HepG2 (cell line): ENCODE data around the gene HPCAL1. TPM values are rescaled to one million over a fixed set of nuclear protein-coding genes. Genes with fewer than 3 reads are reported as not detected.

Experiments used
- BCLAF1 ChIP-seq: fragments of 450-650 bp; IDR thresholded peaks from 2 replicates; pipeline ENCODE4 v1.6.1; 2017; ENCODE audit warnings: mild to moderate bottlenecking
- ETS1 ChIP-seq: sonication (generic); formaldehyde crosslinking; IDR thresholded peaks from 2 replicates; pipeline ENCODE4 v1.4.0; 2020; ENCODE audit warnings: missing genetic modification reagents
- FOXP1 ChIP-seq, 2 experiments: fragments of 450-650 bp in 1 of 2; IDR thresholded peaks; 2 replicates each; pipeline ENCODE4 v1.6.1; 2017 to 2018; ENCODE audit warnings: antibody characterized with exemption in 1 of 2
- GLMP ChIP-seq: sonication (generic); formaldehyde crosslinking; IDR thresholded peaks from 2 replicates; pipeline ENCODE4 v1.9.0; 2021; ENCODE audit warnings: missing genetic modification reagents, mild to moderate bottlenecking, borderline replicate concordance
- HDAC2 ChIP-seq: sonication (generic); formaldehyde crosslinking; IDR thresholded peaks from 2 replicates; pipeline ENCODE4 v1.4.0; 2020; ENCODE audit warnings: missing genetic modification reagents
- HMGXB4 ChIP-seq, 2 experiments: sonication (generic) in 1 of 2; formaldehyde crosslinking in 1 of 2; IDR thresholded peaks; 2 replicates each; pipeline versions ENCODE4 v1.4.0 to v1.6.1; 2018 to 2020; ENCODE audit warnings: missing genetic modification reagents in 2 of 2, borderline replicate concordance in 1 of 2, low read depth in 1 of 2, mild to moderate bottlenecking in 1 of 2, missing biosample characterization in 1 of 2
- HNRNPUL1 ChIP-seq: fragments of 200-400 bp; formaldehyde crosslinking; IDR thresholded peaks from 2 replicates; pipeline ENCODE4 v1.6.1; 2017; ENCODE audit warnings: low read depth, mild to moderate bottlenecking, low read length, moderate library complexity
- MAFF ChIP-seq: IDR thresholded peaks from 2 replicates; pipeline ENCODE4 v1.6.1; 2011; ENCODE audit warnings: low read depth, low read length, improper control_type of control experiment
- NFIB ChIP-seq: sonication (generic); formaldehyde crosslinking; IDR thresholded peaks from 2 replicates; pipeline ENCODE4 v1.9.0; 2021; ENCODE audit warnings: missing genetic modification reagents, mild to moderate bottlenecking, borderline replicate concordance
- NPAS2 ChIP-seq: sonication (generic); formaldehyde crosslinking; IDR thresholded peaks from 2 replicates; pipeline ENCODE4 v1.8.0; 2022; ENCODE audit warnings: mild to moderate bottlenecking, missing genetic modification reagents, borderline replicate concordance
- TRIM24 ChIP-seq: sonication (generic); formaldehyde crosslinking; IDR thresholded peaks from 2 replicates; pipeline ENCODE4 v1.8.0; 2022; ENCODE audit warnings: mild to moderate bottlenecking, missing genetic modification reagents
- ZBTB26 ChIP-seq: IDR thresholded peaks from 2 replicates; pipeline ENCODE4 v1.6.1; 2016; ENCODE audit warnings: missing compliant biosample characterization, missing genetic modification reagents, borderline replicate concordance
- ZHX1 ChIP-seq: sonication (generic); formaldehyde crosslinking; IDR thresholded peaks from 2 replicates; pipeline ENCODE4 v1.8.1; 2022; ENCODE audit warnings: low read depth, mild to moderate bottlenecking, missing genetic modification reagents
- ZNF354B ChIP-seq: sonication (generic); formaldehyde crosslinking; IDR thresholded peaks from 2 replicates; pipeline ENCODE4 v1.8.0; 2022; ENCODE audit warnings: mild to moderate bottlenecking, missing genetic modification reagents
- ZSCAN9 ChIP-seq: IDR thresholded peaks from 2 replicates; pipeline ENCODE4 v1.6.1; 2016; ENCODE audit warnings: borderline replicate concordance
- polyA plus RNA-seq, 8 experiments: library from polyadenylated mRNA; depleted of rRNA in 3 of 8; stranded (reverse) in 7 of 8; unstranded in 1 of 8; fragments of >200 nt; fragmentation: Illumina TruSeq in 4 of 8; extraction: Trizol in 4 of 8; gene quantifications; 2 replicates each; pipeline versions ENCODE4 v1.2.1 to v1.2.3, GENCODE V29; 2011 to 2016; ENCODE audit warnings: low read depth in 4 of 8, missing spikeins in 1 of 8, mixed read lengths in 1 of 8; ENCODE audit not compliant: insufficient read depth in 1 of 8
- total RNA-seq, 5 experiments: library from RNA; depleted of rRNA; stranded (reverse); fragments of >200 nt; fragmentation: Illumina TruSeq; extraction: Trizol; gene quantifications; 2 replicates each; pipeline ENCODE4 v1.2.3, GENCODE V29; 2016; ENCODE audit warnings: low read depth in 1 of 5

The HPCAL1 gene
- total and polyA plus RNA-seq, 2 of the 13 experiments (the other 11 are each of a cell fraction or from before 2014, with no cell fraction given) = 29.5 to 29.9 TPM

- TF ChIP-seq BCLAF1 = no peak
- TF ChIP-seq HNRNPUL1 = no peak
- peak; percentile 25 to 63; a peak in 3 of 4 replicates for TF ChIP-seq HMGXB4 (CRISPR knock-in tag; IDR thresholded peaks at IDR 0.05; ENCODE audit: borderline replicate concordance in 1 of 2, low read depth in 1 of 2)
- TF ChIP-seq NPAS2 (CRISPR knock-in tag) = no peak
- no peak for TF ChIP-seq ETS1 (CRISPR knock-in tag)
- TF ChIP-seq ZHX1 (CRISPR knock-in tag) = 0 out of 2 replicates have a peak, but pooled peaks have one; percentile 75
- no peak for TF ChIP-seq GLMP (CRISPR knock-in tag)
- TF ChIP-seq FOXP1 (IDR thresholded peaks at IDR 0.05) = no peak
- TF ChIP-seq FOXP1 (CRISPR knock-in tag; IDR thresholded peaks at IDR 0.05) = peak; percentile 84
- no peak for TF ChIP-seq ZSCAN9 (CRISPR knock-in tag)
- TF ChIP-seq HDAC2 (CRISPR knock-in tag) = peak; percentile 82
- TF ChIP-seq MAFF = no peak
- TF ChIP-seq TRIM24 = no peak
- TF ChIP-seq ZBTB26 = 0 out of 2 replicates have a peak, but pooled peaks have one; percentile 57
- TF ChIP-seq NFIB = no peak
- TF ChIP-seq ZNF354B (CRISPR knock-in tag) = no peak
Measured at GRCh38 chr2:10300997-10301940, 1.4 kb upstream of the HPCAL1 start (continued).
